ENCODE measurements around the gene KLF1. TPM values are rescaled to one million over a fixed set of nuclear protein-coding genes. Genes with fewer than 3 reads are reported as not detected.

Gene KLF1
- total and polyA plus RNA-seq, 2 of the 8 experiments (the other 6 are each of a cell fraction or from before 2014, with no cell fraction given): 0.84 to 0.91 TPM

GRCh38 chr19:12840091-12841079 lies 46.6 kb downstream of the KLF1 start:
- Histone ChIP-seq H3K4me2 (ENCODE audit: insufficient read depth in 1 of 2, low read depth in 2 of 2, low read length in 2 of 2) (peak overlapping the region; percentile 70 to 75), H3K14ac (ENCODE audit: insufficient read length) (no peak overlapping the region), H2BK120ac (replicated peaks; ENCODE audit: low read depth, low read length) (no peak overlapping the region), H3K9me3 (ENCODE audit: insufficient read depth in 2 of 2, low read depth in 1 of 2, low read length in 1 of 2) (no peaks in the 10 kb centered on the region), H2BK5ac (ENCODE audit: low read depth, low read length) (no peak overlapping the region), H4K91ac (replicated peaks; ENCODE audit: insufficient read length, low read length) (no peak overlapping the region), H3K9ac (replicated peaks in 1 of 4; ENCODE audit: extremely low read depth in 1 of 4, low read depth in 3 of 4, low read length in 3 of 4) (peak overlapping the region in 2 of 4 experiments; percentile 31 to 33; a peak in 4 of 7 replicates), H2AFZ (ENCODE audit: low read length) (no peak overlapping the region), H3K79me1 (ENCODE audit: low read depth, low read length) (peaks cover 11% of the 10 kb centered on the region), H3K79me2 (ENCODE audit: control insufficient read depth in 1 of 2, insufficient read depth in 2 of 2, low read length in 2 of 2) (peaks cover 0 to 9% of the 10 kb centered on the region in 2 experiments; a peak in 2 of 4 replicates), H4K20me1 (replicated peaks in 1 of 2; ENCODE audit: control insufficient read depth in 1 of 2, insufficient read depth in 2 of 2, low read length in 2 of 2) (peaks cover 8 to 21% of the 10 kb centered on the region in 2 experiments), H4K5ac (ENCODE audit: insufficient read length, low read depth, low read length) (no peak overlapping the region), H3K4me1 (replicated peaks in 1 of 4; ENCODE audit: control insufficient read depth in 3 of 4, insufficient read depth in 4 of 4, low read length in 3 of 4) (peaks cover 8 to 31% (median 11%) of the 10 kb centered on the region in 4 experiments), H3K56ac (replicated peaks; ENCODE audit: insufficient read length, low read depth, low read length) (no peak overlapping the region), H2AK5ac (ENCODE audit: low read depth, low read length) (no peak overlapping the region), H3K36me3 (ENCODE audit: control insufficient read depth in 2 of 4, insufficient read depth in 4 of 4, low read length in 3 of 4) (peaks cover 0 to 3% (median 0%) of the 10 kb centered on the region in 4 experiments; a peak in 1 of 8 replicates), H3K4me3 (ENCODE audit: extremely low read depth in 1 of 4, insufficient read depth in 2 of 4, low read depth in 3 of 4, low read length in 4 of 4) (peak overlapping the region; percentile 27 to 68 (median 48); a peak in 7 of 8 replicates), H2BK20ac (ENCODE audit: low read length) (no peak overlapping the region), H3K4ac (replicated peaks; ENCODE audit: insufficient read length, low read depth, low read length) (no peak overlapping the region), H3K18ac (ENCODE audit: extremely low read depth, low read length) (no peak overlapping the region; the same call in 1 of the 2 replicates), H2BK15ac (ENCODE audit: low read length) (no peak overlapping the region), H2BK12ac (ENCODE audit: low read depth, low read length) (no peak overlapping the region), H3K23me2 (ENCODE audit: low read depth, low read length) (peaks cover 15% of the 10 kb centered on the region), H4K8ac (ENCODE audit: extremely low read depth, insufficient read depth, low read length) (no peak overlapping the region), H3K23ac (ENCODE audit: insufficient read length) (no peak overlapping the region), H3K27ac (ENCODE audit: low read depth, low read length) (0 out of 2 replicates have a peak overlapping the region, but pooled peaks have one; percentile 32), H3K27me3 (replicated peaks in 1 of 4; ENCODE audit: control insufficient read depth in 3 of 4, extremely low read depth in 1 of 4, insufficient read depth in 3 of 4, low read length in 3 of 4) (peaks cover 0 to 1% (median 1%) of the 10 kb centered on the region in 4 experiments; a peak in 1 of 7 replicates)
- DNase-seq (ENCODE audit: low read depth in 1 of 2, low spot score in 2 of 2): peak; percentile 97 to 100
- ChIA-PET POLR2A (ENCODE audit: partially characterized antibody) (interaction anchor here (1.1 kb wide), 1 partner anchor 40 kb away, joined by 3 read pairs; no protein-coding TSS in a partner anchor), CTCF (ENCODE audit: partially characterized antibody) (interaction anchor here (0.9 kb wide), 1 partner anchor 12 kb away, joined by 4 read pairs; no protein-coding TSS in a partner anchor)
- FAIRE-seq: peak; percentile 89
- 25% methylated on average over 40 of the region's 43 CpGs; no CpG with 5 or more reads in 1 of the 2 experiments for WGBS, 2 experiments (ENCODE audit: extremely low coverage in 1 of 2, insufficient coverage in 1 of 2, insufficient read length in 1 of 2, insufficient replicate concordance in 2 of 2, low coverage in 1 of 2, low lambda C conversion rate in 2 of 2, missing lambda C conversion rate in 1 of 2)
- TF ChIP-seq ATF3 (IDR thresholded peaks at IDR 0.05; ENCODE audit: insufficient read depth, low read depth, low read length) (no peak), SRF (IDR thresholded peaks at IDR 0.05; ENCODE audit: low read depth, low read length) (no peak), CBX5 (IDR thresholded peaks at IDR 0.05; ENCODE audit: low read depth, low read length) (no peak), ATF2 (IDR thresholded peaks at IDR 0.05; ENCODE audit: low read length) (no peak), NRF1 (IDR thresholded peaks at IDR 0.05; ENCODE audit: low read depth, low read length) (no peak), NANOG (IDR thresholded peaks at IDR 0.05; ENCODE audit: insufficient read depth, low read depth, low read length, poor library complexity, severe bottlenecking) (no peak), GABPA (IDR thresholded peaks at IDR 0.05; ENCODE audit: borderline replicate concordance, insufficient read depth, low read length) (no peak)

Data from H1 (cell line).